GM12801 (cell line): ENCODE measurements around the gene STK24.

Experiments used
- CTCF ChIP-seq: IDR thresholded peaks from one replicate; pipeline ENCODE4 v1.5.1; 2011; ENCODE audit warnings: control low read depth; ENCODE audit not compliant: insufficient read length; ENCODE audit errors: extremely low read depth

The STK24 gene

GRCh38 chr13:98473135-98473787 is 103.6 kb downstream of the STK24 start:
- no peak for TF ChIP-seq CTCF

GRCh38 chr13:98471934-98472333 is 105.0 kb downstream of the STK24 start:
- TF ChIP-seq CTCF = no peak

GRCh38 chr13:98470920-98471319 is 106.0 kb downstream of the STK24 start:
- no peak for TF ChIP-seq CTCF

GRCh38 chr13:98468929-98469328 is 108.0 kb downstream of the STK24 start:
- no peak for TF ChIP-seq CTCF

- TF ChIP-seq CTCF = no peak
Observed at GRCh38 chr13:98468361-98468760, 108.5 kb downstream of the STK24 start.

GRCh38 chr13:98467263-98467985 is 109.5 kb downstream of the STK24 start:
- TF ChIP-seq CTCF = no peak

GRCh38 chr13:98466634-98467236 is 110.2 kb downstream of the STK24 start:
- TF ChIP-seq CTCF = no peak
